ENCODE results near the gene RNASE11.

DNA sequence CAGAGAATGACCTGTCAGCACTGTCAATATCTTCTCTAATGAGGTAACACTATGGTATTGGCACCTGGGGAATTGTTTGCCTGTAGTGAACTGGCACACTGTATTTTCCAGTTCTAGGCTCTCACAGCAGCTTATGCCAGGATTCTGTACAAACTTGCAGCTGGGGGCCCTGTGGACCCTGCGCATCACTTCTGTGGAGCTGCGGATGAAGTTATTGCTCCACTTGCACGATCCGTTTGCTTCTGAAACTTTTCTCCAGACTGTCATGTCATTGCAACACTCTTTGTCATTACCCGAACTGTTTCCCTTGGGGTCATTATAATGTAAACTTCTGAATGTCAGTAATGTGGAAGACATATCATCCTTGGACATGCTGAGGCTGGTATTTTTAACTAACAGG is 3.9 kb downstream of the RNASE11 start:
- no peak for TF ChIP-seq CHD4 (IDR thresholded peaks at IDR 0.05; ENCODE audit: insufficient read depth, insufficient replicate concordance, low read depth, low read length, poor library complexity, severe bottlenecking)
- TF ChIP-seq, protein P1, sequence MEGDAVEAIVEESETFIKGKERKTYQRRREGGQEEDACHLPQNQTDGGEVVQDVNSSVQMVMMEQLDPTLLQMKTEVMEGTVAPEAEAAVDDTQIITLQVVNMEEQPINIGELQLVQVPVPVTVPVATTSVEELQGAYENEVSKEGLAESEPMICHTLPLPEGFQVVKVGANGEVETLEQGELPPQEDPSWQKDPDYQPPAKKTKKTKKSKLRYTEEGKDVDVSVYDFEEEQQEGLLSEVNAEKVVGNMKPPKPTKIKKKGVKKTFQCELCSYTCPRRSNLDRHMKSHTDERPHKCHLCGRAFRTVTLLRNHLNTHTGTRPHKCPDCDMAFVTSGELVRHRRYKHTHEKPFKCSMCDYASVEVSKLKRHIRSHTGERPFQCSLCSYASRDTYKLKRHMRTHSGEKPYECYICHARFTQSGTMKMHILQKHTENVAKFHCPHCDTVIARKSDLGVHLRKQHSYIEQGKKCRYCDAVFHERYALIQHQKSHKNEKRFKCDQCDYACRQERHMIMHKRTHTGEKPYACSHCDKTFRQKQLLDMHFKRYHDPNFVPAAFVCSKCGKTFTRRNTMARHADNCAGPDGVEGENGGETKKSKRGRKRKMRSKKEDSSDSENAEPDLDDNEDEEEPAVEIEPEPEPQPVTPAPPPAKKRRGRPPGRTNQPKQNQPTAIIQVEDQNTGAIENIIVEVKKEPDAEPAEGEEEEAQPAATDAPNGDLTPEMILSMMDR (IDR thresholded peaks at IDR 0.05 in 2 of 3, conservative IDR thresholded peaks at IDR 0.05 in 1 of 3; ENCODE audit: insufficient read depth in 2 of 3, low read depth in 1 of 3, low read length in 3 of 3): no peak
- no peak for TF ChIP-seq TEAD2 (tag; IDR thresholded peaks at IDR 0.05)
- TF ChIP-seq HLTF (IDR thresholded peaks at IDR 0.05): no peak
- TF ChIP-seq, protein P2, sequence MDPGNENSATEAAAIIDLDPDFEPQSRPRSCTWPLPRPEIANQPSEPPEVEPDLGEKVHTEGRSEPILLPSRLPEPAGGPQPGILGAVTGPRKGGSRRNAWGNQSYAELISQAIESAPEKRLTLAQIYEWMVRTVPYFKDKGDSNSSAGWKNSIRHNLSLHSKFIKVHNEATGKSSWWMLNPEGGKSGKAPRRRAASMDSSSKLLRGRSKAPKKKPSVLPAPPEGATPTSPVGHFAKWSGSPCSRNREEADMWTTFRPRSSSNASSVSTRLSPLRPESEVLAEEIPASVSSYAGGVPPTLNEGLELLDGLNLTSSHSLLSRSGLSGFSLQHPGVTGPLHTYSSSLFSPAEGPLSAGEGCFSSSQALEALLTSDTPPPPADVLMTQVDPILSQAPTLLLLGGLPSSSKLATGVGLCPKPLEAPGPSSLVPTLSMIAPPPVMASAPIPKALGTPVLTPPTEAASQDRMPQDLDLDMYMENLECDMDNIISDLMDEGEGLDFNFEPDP (CRISPR knock-in tag; IDR thresholded peaks at IDR 0.05): no peak
- TF ChIP-seq GATA2 (CRISPR knock-in tag; IDR thresholded peaks at IDR 0.05): no peak
- TF ChIP-seq SMARCC2 (IDR thresholded peaks at IDR 0.05; ENCODE audit: low read depth): no peak
- no peak for TF ChIP-seq YY1 (IDR thresholded peaks at IDR 0.05; ENCODE audit: borderline replicate concordance in 1 of 3, control insufficient read depth in 1 of 3, extremely low read depth in 1 of 3, insufficient read depth in 3 of 3, insufficient read length in 1 of 3, insufficient replicate concordance in 2 of 3, low read depth in 1 of 3, low read length in 2 of 3)
- no peak for TF ChIP-seq HMGN3 (IDR thresholded peaks at IDR 0.05; ENCODE audit: borderline replicate concordance, extremely low read depth, insufficient read length, low read depth, low read length)
- no peak for TF ChIP-seq POLR2A (conservative IDR thresholded peaks at IDR 0.05)
- TF ChIP-seq HDAC6 (IDR thresholded peaks at IDR 0.05; ENCODE audit: low read depth, low read length): no peak
- TF ChIP-seq ZZZ3 (IDR thresholded peaks at IDR 0.05): no peak
- TF ChIP-seq ZNF143 (CRISPR knock-in tag; IDR thresholded peaks at IDR 0.05): no peak

Data from K562 (cell line).